ENCODE data around the gene ILKAP.

GRCh38 chr2:238176613-238177012, 26.9 kb downstream of the ILKAP start:
- TF ChIP-seq CTCF (IDR thresholded peaks at IDR 0.05) (no peak), POLR2A (IDR thresholded peaks at IDR 0.05) (no peak), POLR2AphosphoS5 (IDR thresholded peaks at IDR 0.05; ENCODE audit: insufficient read depth in 1 of 2, low read depth in 1 of 2) (no peak)
